Gastrocnemius medialis (tissue), 4 donors: ENCODE data around the gene ZFAND6.

Source experiments
- POLR2A ChIP-seq, 2 donors: fragments of 450-650 bp; IDR thresholded peaks; one replicate each; pipeline ENCODE4 v1.6.1; 2017; ENCODE audit warnings: antibody characterized with exemption in 2 of 2, mild to moderate bottlenecking in 2 of 2, moderate library complexity in 2 of 2
- TF ChIP-seq, protein P1 (sequence below), 5 experiments: fragments of 450-650 bp in 3 of 5; fragments of 200-600 bp in 2 of 5; sonication (generic) in 2 of 5; IDR thresholded peaks in 4 of 5; conservative IDR thresholded peaks in 1 of 5; 1 replicate in 4 of 5; 2 replicates in 1 of 5; pipeline ENCODE4 v1.5.1; 2016 to 2019; ENCODE audit warnings: antibody characterized with exemption in 5 of 5, mild to moderate bottlenecking in 3 of 5, moderate library complexity in 3 of 5

DNA sequence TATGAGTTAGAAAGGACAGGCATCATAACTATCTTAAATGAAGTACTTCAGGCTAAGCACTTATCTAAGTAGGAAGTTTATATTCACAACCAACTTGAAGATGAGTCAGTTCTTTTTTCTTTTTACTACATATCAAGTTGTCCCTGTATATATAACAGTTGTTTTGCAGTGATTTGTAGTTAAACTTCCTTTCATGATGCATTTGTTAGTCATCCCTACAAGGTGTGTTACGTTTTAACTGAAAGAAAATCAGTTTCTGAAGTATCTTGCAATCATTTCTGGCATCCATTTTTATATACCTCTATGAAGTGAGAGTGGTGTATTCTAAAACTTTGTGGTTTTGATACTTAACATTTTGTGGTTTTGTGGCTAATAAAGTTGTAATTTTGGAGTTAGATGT lies 46.1 kb downstream of the ZFAND6 start:
- no peak for TF ChIP-seq POLR2A (IDR thresholded peaks at IDR 0.05)
- TF ChIP-seq, protein P1, sequence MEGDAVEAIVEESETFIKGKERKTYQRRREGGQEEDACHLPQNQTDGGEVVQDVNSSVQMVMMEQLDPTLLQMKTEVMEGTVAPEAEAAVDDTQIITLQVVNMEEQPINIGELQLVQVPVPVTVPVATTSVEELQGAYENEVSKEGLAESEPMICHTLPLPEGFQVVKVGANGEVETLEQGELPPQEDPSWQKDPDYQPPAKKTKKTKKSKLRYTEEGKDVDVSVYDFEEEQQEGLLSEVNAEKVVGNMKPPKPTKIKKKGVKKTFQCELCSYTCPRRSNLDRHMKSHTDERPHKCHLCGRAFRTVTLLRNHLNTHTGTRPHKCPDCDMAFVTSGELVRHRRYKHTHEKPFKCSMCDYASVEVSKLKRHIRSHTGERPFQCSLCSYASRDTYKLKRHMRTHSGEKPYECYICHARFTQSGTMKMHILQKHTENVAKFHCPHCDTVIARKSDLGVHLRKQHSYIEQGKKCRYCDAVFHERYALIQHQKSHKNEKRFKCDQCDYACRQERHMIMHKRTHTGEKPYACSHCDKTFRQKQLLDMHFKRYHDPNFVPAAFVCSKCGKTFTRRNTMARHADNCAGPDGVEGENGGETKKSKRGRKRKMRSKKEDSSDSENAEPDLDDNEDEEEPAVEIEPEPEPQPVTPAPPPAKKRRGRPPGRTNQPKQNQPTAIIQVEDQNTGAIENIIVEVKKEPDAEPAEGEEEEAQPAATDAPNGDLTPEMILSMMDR (IDR thresholded peaks at IDR 0.05 in 4 of 5, conservative IDR thresholded peaks at IDR 0.05 in 1 of 5) = no peak
